Measurements from ENCODE around the gene MAN2B2. TPM values are rescaled to one million over a fixed set of nuclear protein-coding genes. Genes with fewer than 3 reads are reported as not detected.

MAN2B2 gene
- total and polyA plus RNA-seq, 2 of the 4 experiments (the other 2 are of a cell fraction), result 13.4 to 34.1 TPM

DNA sequence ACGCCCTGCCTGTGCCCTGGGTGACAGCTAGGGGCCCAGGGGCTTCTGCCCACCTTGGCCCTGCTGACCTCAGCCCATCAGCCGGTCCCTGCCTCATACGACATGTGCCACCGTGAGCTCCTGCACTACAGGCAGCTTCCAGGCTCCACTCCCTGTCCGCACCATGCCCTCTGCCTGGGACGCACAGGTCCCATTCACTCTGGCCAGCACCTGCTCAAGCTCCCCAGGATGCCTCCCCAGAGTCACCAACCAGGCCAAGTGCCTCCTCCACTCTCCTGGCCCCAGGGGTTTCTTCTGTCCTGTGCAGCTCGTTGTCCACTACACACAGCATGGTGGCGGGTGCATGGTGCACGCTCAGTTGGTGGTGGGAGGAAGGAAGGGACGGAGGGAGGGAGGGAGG, 45.3 kb downstream of the MAN2B2 start:
- Histone ChIP-seq H2AFZ (replicated peaks; ENCODE audit: low read length, poor library complexity) (no peak overlapping the region), H3K14ac (replicated peaks; ENCODE audit: low read depth, low read length) (no peak overlapping the region), H3K36me3 (ENCODE audit: control insufficient read depth, insufficient read depth, low read length) (peaks cover 32% of the 10 kb centered on the region), H3K79me1 (ENCODE audit: low read depth in 1 of 2, low read length in 2 of 2) (no peaks in the 10 kb centered on the region), H3K9ac (ENCODE audit: low read depth, low read length) (no peak overlapping the region), H3K4me1 (ENCODE audit: control insufficient read depth, insufficient read depth, low read length) (no peaks in the 10 kb centered on the region), H3K18ac (ENCODE audit: low read depth, low read length) (no peak overlapping the region), H2AK9ac (replicated peaks; ENCODE audit: low read depth, low read length, poor library complexity) (no peak overlapping the region), H3K27ac (ENCODE audit: insufficient read depth, low read length) (no peak overlapping the region), H4K5ac (ENCODE audit: low read depth, low read length) (no peak overlapping the region), H3K4me2 (ENCODE audit: low read depth, low read length) (no peak overlapping the region), H3K9me1 (ENCODE audit: insufficient read depth, low read length) (no peaks in the 10 kb centered on the region; the same call in 1 of the 2 replicates), H2AK5ac (ENCODE audit: low read depth, low read length) (no peak overlapping the region), H4K91ac (ENCODE audit: insufficient read depth, low read depth, low read length) (no peak overlapping the region), H2BK20ac (ENCODE audit: low read depth, low read length) (no peak overlapping the region), H3K23ac (ENCODE audit: low read depth, low read length) (no peak overlapping the region), H2BK5ac (ENCODE audit: low read depth, low read length, poor library complexity, severe bottlenecking) (no peak overlapping the region), H3K4ac (ENCODE audit: low read depth, low read length) (no peak overlapping the region), H3K27me3 (ENCODE audit: control insufficient read depth, insufficient read depth, low read length) (no peaks in the 10 kb centered on the region), H2BK15ac (ENCODE audit: low read depth, low read length) (no peak overlapping the region), H4K8ac (ENCODE audit: low read depth in 2 of 2, low read length in 2 of 2) (no peak overlapping the region), H3K9me3 (ENCODE audit: control insufficient read depth, insufficient read depth, low read length) (no peaks in the 10 kb centered on the region), H3K56ac (ENCODE audit: extremely low read depth, insufficient read depth, low read length) (no peak overlapping the region), H3K4me3 (ENCODE audit: insufficient read depth, low read depth, low read length) (no peak overlapping the region), H2BK120ac (ENCODE audit: low read depth, low read length) (no peak overlapping the region), H4K20me1 (ENCODE audit: insufficient read depth, low read length) (no peaks in the 10 kb centered on the region)
- ChIA-PET CTCF (no interaction called here), POLR2A (ENCODE audit: unreplicated experiment) (no interaction called here)
- dilution Hi-C loops (cut with HindIII; ENCODE audit: low sequenced_read_pairs, unreplicated experiment), result no loop called here
- no TSS peak for BruUV-seq (replicated peaks)
- in situ Hi-C loops (cut with MboI; ENCODE audit: low sequenced_read_pairs), result no loop called here
- intact Hi-C loops (cut with micrococcal nuclease), result no loop called here
- TF ChIP-seq, protein P1, sequence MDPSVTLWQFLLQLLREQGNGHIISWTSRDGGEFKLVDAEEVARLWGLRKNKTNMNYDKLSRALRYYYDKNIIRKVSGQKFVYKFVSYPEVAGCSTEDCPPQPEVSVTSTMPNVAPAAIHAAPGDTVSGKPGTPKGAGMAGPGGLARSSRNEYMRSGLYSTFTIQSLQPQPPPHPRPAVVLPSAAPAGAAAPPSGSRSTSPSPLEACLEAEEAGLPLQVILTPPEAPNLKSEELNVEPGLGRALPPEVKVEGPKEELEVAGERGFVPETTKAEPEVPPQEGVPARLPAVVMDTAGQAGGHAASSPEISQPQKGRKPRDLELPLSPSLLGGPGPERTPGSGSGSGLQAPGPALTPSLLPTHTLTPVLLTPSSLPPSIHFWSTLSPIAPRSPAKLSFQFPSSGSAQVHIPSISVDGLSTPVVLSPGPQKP (IDR thresholded peaks at IDR 0.05; ENCODE audit: borderline replicate concordance, low read depth, low read length), result no peak
- no peak for TF ChIP-seq RFX5 (IDR thresholded peaks at IDR 0.05; ENCODE audit: low read depth, low read length)
- no peak for TF ChIP-seq MAFK (IDR thresholded peaks at IDR 0.05; ENCODE audit: low read depth, low read length)
- TF ChIP-seq SMC3 (IDR thresholded peaks at IDR 0.05; ENCODE audit: low read depth, low read length), result no peak
- TF ChIP-seq MAZ (IDR thresholded peaks at IDR 0.05; ENCODE audit: borderline replicate concordance, low read depth, low read length), result no peak
- ATAC-seq (ENCODE audit: low read depth) (no peak), DNase-seq (no peak)
- WGBS, 2 experiments (ENCODE audit: extremely low coverage in 2 of 2, insufficient read length in 1 of 2), result 94 to 100% methylated on average over 1 to 3 of the region's 10 CpGs

Measured in IMR-90 (cell line).